NCI-H1930 (cell line): Measurements from ENCODE around the gene XPO4.
"Not testable (repeated sequence)": the region's sequence is repeated elsewhere in the genome, so short reads cannot be mapped to it uniquely, and the experiment has no call there.

Experiments used
- DNase-seq, 2 experiments: peaks; one replicate each; lab custom pipeline; 2025; lab: John Stamatoyannopoulos, UW

XPO4 gene

DNA sequence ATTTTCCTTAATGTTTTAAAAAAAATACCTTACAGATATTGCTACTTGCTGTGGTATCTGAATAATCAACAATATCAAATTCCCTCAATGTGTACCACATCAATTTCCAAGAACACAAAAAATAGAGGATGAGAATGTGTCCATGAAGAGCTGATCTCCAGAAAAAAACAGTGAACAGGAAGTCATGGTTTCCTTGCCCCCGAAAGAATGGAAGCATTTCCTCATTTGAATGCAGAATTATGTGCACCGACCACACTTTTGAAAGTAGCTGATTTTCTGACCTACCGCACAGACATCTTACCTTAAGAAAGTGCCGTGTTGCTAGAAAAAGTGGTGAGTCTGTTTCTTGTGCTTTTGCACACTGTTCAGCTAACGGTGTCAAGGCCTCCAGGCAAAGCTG lies 115.4 kb downstream of the XPO4 start:
- no peak for DNase-seq

DNA sequence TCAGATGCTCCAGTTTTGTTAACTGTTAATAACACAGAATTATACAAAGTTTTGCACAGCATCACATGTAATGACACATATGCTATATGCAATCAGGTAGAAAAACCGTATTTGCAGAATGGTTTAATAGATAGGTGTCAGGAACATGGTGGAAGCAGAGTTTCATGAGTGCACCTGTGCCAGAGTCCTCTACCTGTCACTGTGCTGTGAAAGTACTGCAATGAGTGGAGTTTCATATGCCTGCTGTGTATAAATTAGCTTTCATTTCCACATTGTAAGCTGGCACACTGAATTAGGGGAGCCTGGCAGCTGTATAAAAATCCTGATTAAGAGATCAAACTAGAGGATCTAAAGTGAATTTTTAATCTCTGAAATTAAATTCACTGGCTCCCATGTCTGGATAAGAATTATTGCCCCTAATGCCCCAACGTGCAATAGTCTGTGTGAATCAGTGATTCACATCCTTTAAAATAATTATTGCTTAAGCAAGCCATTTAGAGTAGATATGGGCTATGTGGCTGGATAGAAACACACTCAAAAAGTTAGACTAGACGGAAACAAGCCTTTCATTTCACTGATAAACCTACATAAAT lies 120.3 kb downstream of the XPO4 start:
- DNase-seq = no peak

GRCh38 chr13:20780317-20780716 lies 122.2 kb downstream of the XPO4 start:
- no peak for DNase-seq

DNA sequence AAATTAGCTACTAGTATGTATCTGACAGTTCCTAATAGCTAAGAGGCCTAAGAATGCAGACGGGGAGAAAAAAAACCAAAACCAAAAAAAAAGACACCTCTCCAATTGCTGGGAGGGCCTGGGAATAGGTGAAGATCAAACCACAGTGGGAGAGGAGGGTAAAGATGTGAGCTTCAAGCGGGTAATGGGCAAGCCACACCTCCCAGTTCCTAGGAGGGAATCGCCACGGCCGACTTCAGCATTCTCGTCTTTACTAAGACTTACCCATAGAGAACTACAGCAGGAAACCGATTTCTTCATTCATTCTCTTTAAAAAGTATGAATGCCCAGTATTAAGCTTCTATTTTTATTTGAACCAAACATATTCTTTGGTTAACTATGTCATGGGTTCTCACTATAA lies 123.1 kb downstream of the XPO4 start:
- peak in 1 of 2 experiments; percentile 16 for DNase-seq

GRCh38 chr13:20778311-20778710 lies 124.2 kb downstream of the XPO4 start:
- no peak for DNase-seq

DNA sequence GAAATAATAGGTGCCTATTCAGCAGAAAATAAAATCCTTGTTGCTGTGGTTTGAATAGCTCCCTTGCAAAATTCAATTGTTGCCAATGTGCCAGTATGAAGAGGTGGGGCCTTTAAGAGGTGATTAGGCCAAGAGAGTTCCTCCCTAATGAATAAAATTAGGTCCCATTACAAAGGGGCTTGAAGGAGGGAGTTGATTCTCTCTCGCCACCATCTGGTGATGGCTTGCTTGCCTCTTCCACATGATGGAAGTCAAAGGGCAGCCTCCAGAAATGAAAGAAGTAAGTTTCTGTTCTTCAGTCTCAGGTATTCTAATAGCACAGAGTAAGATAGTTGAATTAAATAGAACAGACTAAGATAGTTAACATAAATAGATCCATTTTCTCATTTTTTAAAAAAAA lies 125.8 kb downstream of the XPO4 start:
- DNase-seq = no peak

DNA sequence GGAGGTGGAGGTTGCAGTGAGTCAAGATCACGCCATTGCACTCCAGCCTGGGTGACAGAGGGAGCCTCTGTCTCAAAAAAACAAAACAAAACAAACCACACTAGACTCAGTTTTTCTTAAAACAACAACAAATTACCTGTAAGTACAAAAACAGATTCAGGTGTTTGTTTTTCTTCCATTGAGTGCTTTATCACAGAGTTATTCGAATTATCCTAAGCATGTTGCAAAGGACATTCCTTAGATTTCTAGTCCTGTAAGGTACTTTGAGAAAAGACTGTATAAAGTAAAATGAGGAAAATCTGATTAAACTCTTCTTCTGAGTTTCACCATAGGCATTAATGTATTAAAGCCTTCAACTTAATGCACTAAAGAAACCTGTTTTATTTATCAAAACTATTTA lies 126.6 kb downstream of the XPO4 start:
- DNase-seq = no peak

DNA sequence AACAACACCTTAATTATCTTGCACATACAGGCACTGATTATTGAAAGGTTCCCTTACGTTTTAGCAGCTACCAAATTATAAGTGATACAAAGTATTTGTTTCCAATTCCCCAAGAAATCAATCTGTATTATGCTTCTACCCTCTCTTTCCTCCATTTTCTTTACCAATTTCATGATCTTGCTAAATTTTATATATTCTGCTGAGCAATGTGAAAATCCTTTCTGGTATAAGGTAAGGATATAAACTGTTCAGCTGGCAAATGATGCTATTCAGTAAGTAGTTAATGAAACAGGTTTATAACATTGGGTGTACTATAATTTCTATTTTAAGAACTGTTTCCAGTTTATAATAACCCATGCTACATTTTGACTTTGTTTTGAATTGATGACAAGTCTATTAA lies 127.8 kb downstream of the XPO4 start:
- no peak for DNase-seq

GRCh38 chr13:20773194-20774080 lies 129.1 kb downstream of the XPO4 start, which contains the start of gene EEF1AKMT1:
EEF1AKMT1 (minus strand) TSS chr13:20773961; CDS start chr13:20757598, 16,363 bp downstream.
- DNase-seq = peak; percentile 88 to 94

DNA sequence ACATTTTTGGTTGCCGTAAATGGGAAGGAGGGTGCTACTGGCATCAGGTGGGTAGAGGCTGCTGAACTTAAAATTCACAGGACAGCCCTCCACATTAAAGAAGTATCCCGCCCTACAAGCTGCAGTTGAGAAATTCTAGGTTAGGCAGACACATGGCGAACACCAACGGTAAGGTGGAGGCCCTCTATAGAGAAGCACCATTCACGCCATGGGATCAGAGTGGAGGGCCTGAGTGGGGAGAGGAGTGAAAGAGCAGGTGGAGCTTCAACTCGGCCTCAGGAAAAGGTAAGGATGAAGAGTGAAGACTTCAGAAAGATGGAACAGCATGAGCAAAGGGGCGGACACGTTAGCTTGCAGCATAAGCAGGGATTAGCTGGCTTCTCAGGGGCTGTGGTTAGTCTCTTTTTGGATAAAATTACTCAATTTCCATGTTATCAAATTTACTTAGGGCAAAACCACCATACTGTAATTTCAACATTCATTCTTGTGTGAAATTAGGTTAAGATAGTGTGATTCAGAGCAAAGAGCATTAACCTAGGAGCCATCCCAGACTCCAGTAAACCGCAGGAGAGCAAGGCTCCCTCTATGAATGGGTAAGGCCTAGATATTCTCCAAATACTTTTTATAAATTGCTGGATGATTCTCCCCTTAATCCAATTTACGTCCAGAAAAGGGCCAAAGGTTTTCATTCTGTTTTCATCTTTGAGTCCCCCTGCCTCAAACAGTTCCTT lies 130.0 kb downstream of the XPO4 start:
- DNase-seq = no peak

- no peak for DNase-seq
Observed at GRCh38 chr13:20769834-20770233, 132.7 kb downstream of the XPO4 start.

DNA sequence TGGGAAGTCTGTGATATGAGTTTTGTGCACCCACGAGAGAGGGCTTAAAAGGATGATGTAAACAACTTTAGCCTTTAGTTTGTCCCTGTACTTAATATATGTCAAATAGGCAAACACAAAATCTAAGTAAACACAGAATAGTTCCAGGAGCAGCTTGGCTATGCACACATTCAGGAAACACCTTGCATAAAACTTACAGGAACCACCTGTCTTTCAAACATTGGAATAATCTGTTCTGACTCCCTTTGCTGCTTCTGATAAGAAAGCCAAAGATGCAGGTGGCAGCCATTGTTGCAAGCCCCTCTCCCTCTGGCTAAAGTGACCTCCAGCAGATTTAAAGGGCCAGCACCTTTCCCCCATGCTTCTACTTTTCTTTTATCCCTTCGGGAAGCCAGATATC lies 133.5 kb downstream of the XPO4 start:
- no peak for DNase-seq

GRCh38 chr13:20767309-20767943 lies 135.1 kb downstream of the XPO4 start:
- DNase-seq = no peak

DNA sequence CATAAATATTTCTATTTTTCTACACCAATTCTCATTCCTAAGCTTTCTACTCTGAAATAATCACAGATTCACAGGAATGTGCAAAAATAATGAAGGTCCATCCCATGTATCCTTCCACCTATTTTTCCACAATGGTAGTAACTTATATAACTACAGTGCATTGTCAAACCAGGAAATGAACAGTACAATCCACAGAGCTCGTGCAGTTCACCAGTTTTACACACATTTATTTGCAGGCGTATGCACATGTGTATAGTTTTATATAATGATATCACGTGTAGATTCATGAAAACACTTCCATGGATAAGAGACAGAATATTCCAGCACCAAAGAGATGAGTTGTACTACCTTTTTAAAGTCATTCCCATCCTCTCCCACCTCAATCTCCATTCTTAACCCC lies 141.7 kb downstream of the XPO4 start:
- DNase-seq = no peak

- DNase-seq = no peak
Observed at GRCh38 chr13:20754009-20754408, 148.5 kb downstream of the XPO4 start.

DNA sequence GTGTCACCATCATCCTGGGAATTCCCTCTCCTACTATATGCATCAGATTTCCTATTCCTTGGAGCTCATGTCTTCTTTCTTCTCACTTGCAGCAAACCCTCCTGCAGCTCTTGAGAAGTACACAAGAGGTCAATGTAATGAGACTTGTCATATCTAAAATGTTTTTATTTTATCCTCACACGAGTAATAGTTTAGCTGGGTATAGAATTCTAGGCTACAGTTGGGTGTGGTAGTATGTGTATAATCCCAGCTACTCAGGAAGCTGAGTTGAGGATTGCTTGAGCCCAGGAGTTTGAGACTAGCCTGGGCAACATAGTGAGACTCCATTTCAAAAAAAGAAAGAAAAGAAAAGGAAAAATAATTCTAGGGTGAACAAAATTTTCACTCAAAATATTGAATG lies 153.2 kb downstream of the XPO4 start:
- DNase-seq = no peak

- not testable (repeated sequence) for DNase-seq
Observed at GRCh38 chr13:20743830-20744404, 158.6 kb downstream of the XPO4 start.

DNA sequence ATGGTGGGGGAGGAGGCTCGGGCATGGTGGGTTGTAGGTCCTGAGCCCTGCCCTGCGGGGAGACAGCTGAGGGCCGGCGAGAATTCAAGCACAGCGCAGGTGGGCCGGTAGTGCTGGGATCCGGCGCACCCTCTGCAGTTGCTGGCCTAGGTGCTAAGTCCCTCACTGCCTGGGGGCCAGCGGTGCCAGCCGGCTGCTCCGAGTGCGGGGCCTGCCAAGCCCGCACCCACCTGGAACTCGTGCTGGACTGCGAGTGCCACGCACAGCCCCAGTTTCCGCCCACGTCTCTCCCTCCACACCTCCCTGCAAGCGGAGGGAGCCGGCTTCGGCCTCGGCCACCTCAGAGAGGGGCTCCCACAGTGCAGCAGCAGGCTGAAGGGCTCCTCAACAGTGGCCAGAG lies 162.5 kb downstream of the XPO4 start:
- no peak for DNase-seq

DNA sequence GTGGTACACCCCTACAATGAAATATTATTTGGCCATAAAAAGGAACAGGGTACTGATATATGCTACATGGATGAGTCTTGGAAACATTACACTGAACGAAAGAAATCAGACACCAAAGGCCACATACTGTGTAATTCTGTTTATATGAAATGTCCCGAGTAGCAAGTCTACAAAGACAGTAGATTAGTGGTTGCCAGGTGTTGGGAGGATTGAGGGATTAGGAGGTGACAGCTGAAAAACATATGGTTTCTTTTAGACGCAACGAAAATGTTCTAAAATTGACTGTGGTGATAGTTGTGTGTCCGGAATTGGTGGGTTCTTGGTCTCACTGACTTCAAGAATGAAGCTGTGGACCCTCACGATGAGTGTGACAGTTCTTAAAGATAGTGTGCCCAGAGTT lies 163.9 kb downstream of the XPO4 start:
- DNase-seq = no peak

GRCh38 chr13:20729633-20730585 lies 172.6 kb downstream of the XPO4 start:
- no peak for DNase-seq
